Effector memory CD4-positive, alpha-beta T cell (primary cell): ENCODE measurements around the gene TMEM178B.
"Not testable (repeated sequence)": the region's sequence is repeated elsewhere in the genome, so short reads cannot be mapped to it uniquely, and the experiment has no call there.

ENCODE experiments used
- DNase-seq, 3 donors: peaks; one replicate each; pipeline ENCODE4 v3.0.0-alpha.2; 2020
- H3K27ac ChIP-seq: 2 replicates; pipeline ENCODE4 v1.7.0; 2013; ENCODE audit warnings: mild to moderate bottlenecking, low read length, moderate library complexity; ENCODE audit not compliant: insufficient read depth, poor library complexity, severe bottlenecking
- H3K27me3 ChIP-seq: replicated peaks from 2 replicates; pipeline ENCODE4 v1.7.0; 2013; ENCODE audit warnings: mild to moderate bottlenecking, low read length; ENCODE audit not compliant: insufficient read depth, control insufficient read depth, poor library complexity, severe bottlenecking
- H3K36me3 ChIP-seq: 2 replicates; pipeline ENCODE4 v1.7.0; 2013; ENCODE audit warnings: mild to moderate bottlenecking, low read length, moderate library complexity; ENCODE audit not compliant: control insufficient read depth, insufficient read depth
- H3K4me1 ChIP-seq: 2 replicates; pipeline ENCODE4 v1.7.0; 2013; ENCODE audit warnings: low read length, mild to moderate bottlenecking; ENCODE audit not compliant: control insufficient read depth, insufficient read depth, poor library complexity, severe bottlenecking
- H3K4me3 ChIP-seq: 2 replicates; pipeline ENCODE4 v1.7.0; 2013; ENCODE audit warnings: low read length, low read depth, mild to moderate bottlenecking; ENCODE audit not compliant: insufficient read depth, poor library complexity, severe bottlenecking
- H3K9me3 ChIP-seq: 2 replicates; pipeline ENCODE4 v1.7.0; 2013; ENCODE audit warnings: mild to moderate bottlenecking, low read length, moderate library complexity; ENCODE audit not compliant: control insufficient read depth

The TMEM178B gene

DNA sequence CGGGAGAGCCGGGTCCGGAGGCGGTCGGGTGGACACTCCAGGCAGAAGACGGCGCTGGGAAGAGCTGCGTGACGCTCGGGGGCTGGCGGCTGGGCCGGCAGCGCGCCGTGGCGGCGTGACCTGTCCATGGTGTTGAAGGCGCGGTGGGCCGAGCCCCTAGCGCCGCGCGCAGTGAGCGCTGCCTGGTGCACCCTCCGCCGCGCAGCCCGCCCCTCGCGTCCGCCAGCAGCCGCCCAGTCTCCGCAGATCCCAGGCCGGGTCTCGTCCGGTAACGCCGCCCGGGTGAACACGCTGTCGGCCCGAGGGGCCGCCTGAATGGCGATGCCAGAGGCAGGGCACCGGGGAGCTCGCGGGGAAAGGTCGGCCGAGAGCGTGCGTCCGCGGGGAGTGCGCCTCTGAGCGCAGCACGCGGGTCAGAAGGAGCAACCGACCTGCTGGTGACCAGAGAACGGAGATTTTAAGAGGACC is 657 bp upstream of the TMEM178B start:
- peak overlapping the region; percentile 43 for H3K4me3 ChIP-seq
- peaks cover 31% of the 10 kb centered on the region for H3K4me1 ChIP-seq
- no peaks in the 10 kb centered on the region for H3K9me3 ChIP-seq
- H3K27me3 ChIP-seq, result peaks cover 26% of the 10 kb centered on the region
- DNase-seq, result no peak
- no peak overlapping the region for H3K27ac ChIP-seq
- no peaks in the 10 kb centered on the region for H3K36me3 ChIP-seq

GRCh38 chr7:141074162-141074991 is 513 bp downstream of the TMEM178B start:
- Histone ChIP-seq H3K27me3 (peaks cover 26% of the 10 kb centered on the region), H3K27ac (no peak overlapping the region), H3K4me3 (peak overlapping the region; percentile 43), H3K36me3 (no peaks in the 10 kb centered on the region), H3K4me1 (peaks cover 31% of the 10 kb centered on the region), H3K9me3 (no peaks in the 10 kb centered on the region)
- DNase-seq, result no peak

GRCh38 chr7:141074997-141075396 is 1.1 kb downstream of the TMEM178B start:
- peak overlapping the region; percentile 43 for H3K4me3 ChIP-seq
- peaks cover 26% of the 10 kb centered on the region for H3K27me3 ChIP-seq
- H3K27ac ChIP-seq, result no peak overlapping the region
- no peaks in the 10 kb centered on the region for H3K9me3 ChIP-seq
- DNase-seq, result no peak
- no peaks in the 10 kb centered on the region for H3K36me3 ChIP-seq
- H3K4me1 ChIP-seq, result peaks cover 31% of the 10 kb centered on the region

GRCh38 chr7:141076377-141076776 is 2.5 kb downstream of the TMEM178B start:
- no peak for DNase-seq
- Histone ChIP-seq H3K27ac (no peak overlapping the region), H3K4me3 (no peak overlapping the region), H3K4me1 (peaks cover 31% of the 10 kb centered on the region), H3K36me3 (no peaks in the 10 kb centered on the region), H3K9me3 (no peaks in the 10 kb centered on the region), H3K27me3 (peaks cover 26% of the 10 kb centered on the region)

- no peaks in the 10 kb centered on the region for H3K9me3 ChIP-seq
- H3K4me1 ChIP-seq, result peaks cover 8% of the 10 kb centered on the region
- DNase-seq, result no peak
- no peak overlapping the region for H3K4me3 ChIP-seq
- no peaks in the 10 kb centered on the region for H3K36me3 ChIP-seq
- peaks cover 15% of the 10 kb centered on the region for H3K27me3 ChIP-seq
- no peak overlapping the region for H3K27ac ChIP-seq
These were observed 5.4 kb downstream of the TMEM178B start for GRCh38 chr7:141079219-141079618.

GRCh38 chr7:141089490-141089889 is 15.6 kb downstream of the TMEM178B start:
- H3K27ac ChIP-seq, result not testable (repeated sequence)

DNA sequence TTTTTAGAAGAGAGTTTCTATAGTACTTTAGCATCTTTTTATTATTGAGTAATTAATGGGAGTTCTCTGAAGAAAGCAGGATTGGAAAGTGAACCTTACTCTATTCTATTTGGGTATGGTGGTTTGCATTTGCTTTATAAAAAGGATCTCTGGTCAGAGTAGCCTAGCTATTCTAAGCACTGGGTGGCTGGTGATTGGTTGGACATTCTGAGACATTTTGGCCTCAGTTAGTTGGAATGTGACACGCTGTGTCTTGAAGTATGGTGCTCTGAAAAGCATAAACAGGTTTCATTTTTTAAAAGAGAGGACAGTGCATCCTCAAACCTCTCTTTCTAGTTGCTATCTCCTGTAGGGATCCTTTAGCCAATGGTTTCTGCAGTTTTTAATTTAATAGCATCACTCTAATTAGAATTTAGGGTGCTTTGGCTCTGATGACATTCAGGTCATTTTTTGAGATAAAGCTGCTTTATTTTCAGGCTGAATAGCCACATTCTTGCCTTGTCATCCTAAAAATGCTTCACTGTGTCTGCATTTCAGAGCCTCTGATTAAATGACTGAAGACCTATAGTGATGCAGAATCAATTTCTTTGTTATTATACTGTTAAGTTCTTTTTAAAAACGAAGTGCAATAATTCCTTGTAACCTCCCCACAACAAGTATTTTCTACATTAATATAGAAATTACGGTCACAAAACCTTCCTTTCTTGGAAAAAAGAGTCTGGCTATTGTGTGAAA is 20.6 kb downstream of the TMEM178B start:
- H3K9me3 ChIP-seq, result no peaks in the 10 kb centered on the region
- no peak for DNase-seq
- H3K4me3 ChIP-seq, result no peak overlapping the region
- no peak overlapping the region for H3K27ac ChIP-seq
- no peaks in the 10 kb centered on the region for H3K4me1 ChIP-seq
- H3K36me3 ChIP-seq, result no peaks in the 10 kb centered on the region
- H3K27me3 ChIP-seq, result no peaks in the 10 kb centered on the region

More at GRCh38 chr7:141089490-141089889, 15.6 kb downstream of the TMEM178B start:
- H3K36me3 ChIP-seq, H3K27me3 ChIP-seq, H3K4me1 ChIP-seq, DNase-seq, H3K9me3 ChIP-seq, H3K4me3 ChIP-seq: not testable (repeated sequence)

DNA sequence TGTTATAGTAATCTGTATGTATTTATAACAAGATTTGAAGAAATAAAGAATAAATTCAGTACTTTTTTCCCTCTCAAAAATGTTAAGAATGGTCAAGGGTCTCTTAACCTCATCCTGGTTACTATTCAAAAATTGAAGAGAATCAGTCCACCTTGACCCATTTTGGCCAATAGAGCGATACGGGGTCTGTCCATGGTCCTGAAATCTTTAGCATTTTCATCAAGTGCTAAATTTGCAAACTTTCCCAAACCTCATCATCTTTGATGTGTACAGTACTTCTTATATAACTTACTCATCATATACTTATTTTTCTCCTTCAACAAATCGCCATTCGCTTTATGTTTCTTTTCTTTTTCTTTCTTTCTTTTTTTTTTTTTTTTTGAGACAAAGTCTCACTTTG is 23.6 kb downstream of the TMEM178B start:
- Histone ChIP-seq H3K9me3 (no peaks in the 10 kb centered on the region), H3K4me1 (no peaks in the 10 kb centered on the region), H3K27me3 (no peaks in the 10 kb centered on the region), H3K4me3 (no peak overlapping the region), H3K27ac (no peak overlapping the region), H3K36me3 (no peaks in the 10 kb centered on the region)
- no peak for DNase-seq

DNA sequence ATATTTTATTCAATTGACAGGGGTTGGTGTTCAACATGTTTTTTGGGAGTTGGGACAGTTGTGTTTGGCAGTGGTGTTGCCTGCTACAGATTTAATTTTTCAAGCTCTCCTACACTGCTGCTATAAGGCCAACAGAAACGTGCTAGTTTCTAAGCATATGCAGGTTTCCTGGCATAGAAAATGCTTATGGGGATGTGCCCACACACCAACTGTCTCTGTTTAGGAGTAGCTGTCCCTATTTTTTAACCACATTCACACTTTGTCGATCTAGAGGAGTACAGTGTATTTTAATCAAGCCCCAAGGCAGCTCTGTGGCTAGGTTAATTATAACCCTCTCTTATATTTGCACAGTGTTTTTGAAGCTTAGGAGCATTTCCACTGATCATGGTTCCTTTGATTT is 28.6 kb downstream of the TMEM178B start:
- no peak for DNase-seq
- Histone ChIP-seq H3K4me3 (no peak overlapping the region), H3K4me1 (no peaks in the 10 kb centered on the region), H3K9me3 (no peaks in the 10 kb centered on the region), H3K36me3 (no peaks in the 10 kb centered on the region), H3K27me3 (no peaks in the 10 kb centered on the region), H3K27ac (no peak overlapping the region)

- Histone ChIP-seq H3K27me3 (no peaks in the 10 kb centered on the region), H3K27ac (no peak overlapping the region), H3K4me3 (no peak overlapping the region), H3K4me1 (no peaks in the 10 kb centered on the region), H3K36me3 (no peaks in the 10 kb centered on the region), H3K9me3 (no peaks in the 10 kb centered on the region)
- DNase-seq, result no peak
These were observed 30.1 kb downstream of the TMEM178B start for GRCh38 chr7:141103847-141104429.
